Glutamatergic neuron (in vitro differentiated cells): ENCODE results near the gene APEH. TPM values are rescaled to one million over a fixed set of nuclear protein-coding genes. Genes with fewer than 3 reads are reported as not detected.

Experiments used
- DNase-seq: peaks from one replicate; pipeline ENCODE4 v3.0.0; 2022
- H3K27ac Mint-ChIP-seq: one replicate; pipeline ENCODE4 v1.8.0; 2020; ENCODE audit warnings: mild to moderate bottlenecking, mixed read lengths, inconsistent platforms; ENCODE audit not compliant: unreplicated experiment
- H3K27me3 Mint-ChIP-seq: one replicate; pipeline ENCODE4 v1.8.0; 2020; ENCODE audit warnings: mild to moderate bottlenecking, moderate library complexity, mixed read lengths, inconsistent platforms; ENCODE audit not compliant: unreplicated experiment
- H3K36me3 Mint-ChIP-seq: one replicate; pipeline ENCODE4 v1.8.0; 2020; ENCODE audit warnings: mild to moderate bottlenecking, mixed read lengths, inconsistent platforms; ENCODE audit not compliant: unreplicated experiment
- H3K4me1 Mint-ChIP-seq: one replicate; pipeline ENCODE4 v1.8.0; 2020; ENCODE audit warnings: mild to moderate bottlenecking, low read depth, mixed read lengths, inconsistent platforms; ENCODE audit not compliant: unreplicated experiment
- H3K4me3 Mint-ChIP-seq: one replicate; pipeline ENCODE4 v1.8.0; 2020; ENCODE audit warnings: mild to moderate bottlenecking, mixed read lengths, inconsistent platforms; ENCODE audit not compliant: unreplicated experiment
- H3K9me3 Mint-ChIP-seq: one replicate; pipeline ENCODE4 v1.8.0; 2020; ENCODE audit warnings: mild to moderate bottlenecking, moderate library complexity, mixed read lengths, inconsistent platforms; ENCODE audit not compliant: unreplicated experiment
- CTCF ChIP-seq: fragments of 200-600 bp; sonication (generic); IDR thresholded peaks from one replicate; pipeline ENCODE4 v1.5.0; 2021; ENCODE audit not compliant: partially characterized antibody, unreplicated experiment
- total RNA-seq: library from RNA; stranded (reverse); fragmentation: NEBNext Ultra II Directional; extraction: Animal tissue kit (Norgen Biotek cat#: 25700); gene quantifications from one replicate; pipeline ENCODE4 v1.2.1, GENCODE V29; 2021; ENCODE audit not compliant: unreplicated experiment

APEH gene
- total RNA-seq, 1 donor from 2014 or later, result 119 TPM

DNA sequence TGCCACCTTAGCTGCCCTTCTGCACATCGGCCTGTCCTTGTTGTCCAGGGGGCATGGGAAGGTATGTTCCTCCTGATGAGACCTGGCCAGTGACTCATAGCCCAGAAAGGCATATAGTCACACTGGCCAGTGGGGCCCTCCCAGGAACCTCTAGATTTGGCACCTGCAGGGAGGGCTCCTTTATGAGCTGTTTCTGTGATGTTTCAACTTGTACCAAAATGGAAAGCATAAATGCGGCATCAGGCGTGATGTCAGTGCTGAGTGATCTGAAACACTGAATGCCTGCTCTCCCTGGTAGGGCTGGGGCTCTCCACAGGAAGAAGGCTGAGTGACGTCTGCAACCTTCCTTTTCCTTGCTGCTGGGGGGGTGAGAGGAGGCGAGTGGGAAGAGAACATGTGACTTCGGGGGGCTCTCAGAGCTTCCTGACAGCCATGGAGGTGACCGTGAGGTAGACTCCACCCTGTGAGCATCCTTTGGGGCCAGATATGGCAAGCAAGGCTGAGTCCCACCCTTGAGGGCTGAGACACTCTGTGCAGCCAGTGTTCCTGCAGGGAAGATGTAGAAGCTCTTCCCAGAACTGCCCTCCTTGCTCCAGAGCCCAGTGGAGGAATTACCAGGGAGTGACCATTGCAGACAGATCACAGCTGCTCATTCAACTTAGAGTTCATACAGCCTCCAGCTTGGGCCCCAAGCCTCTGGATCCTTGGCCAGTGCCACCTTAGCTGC lies 37.1 kb upstream of the APEH start:
- Mint-ChIP-seq H3K36me3 (peaks cover 2% of the 10 kb centered on the region), H3K27me3 (peaks cover 14% of the 10 kb centered on the region), H3K4me3 (no peak overlapping the region), H3K27ac (no peak overlapping the region), H3K9me3 (peaks cover 9% of the 10 kb centered on the region), H3K4me1 (peaks cover 3% of the 10 kb centered on the region)
- no peak for TF ChIP-seq CTCF
- DNase-seq, result no peak

GRCh38 chr3:49638445-49638844 lies 35.7 kb upstream of the APEH start:
- TF ChIP-seq CTCF, result no peak
- Mint-ChIP-seq H3K9me3 (peaks cover 9% of the 10 kb centered on the region), H3K36me3 (no peaks in the 10 kb centered on the region), H3K4me3 (no peak overlapping the region), H3K4me1 (peaks cover 3% of the 10 kb centered on the region), H3K27me3 (peaks cover 14% of the 10 kb centered on the region), H3K27ac (no peak overlapping the region)
- no peak for DNase-seq

- no peak for TF ChIP-seq CTCF
- Mint-ChIP-seq H3K4me1 (no peaks in the 10 kb centered on the region), H3K36me3 (no peaks in the 10 kb centered on the region), H3K27me3 (peaks cover 14% of the 10 kb centered on the region), H3K9me3 (peaks cover 9% of the 10 kb centered on the region), H3K4me3 (no peak overlapping the region), H3K27ac (no peak overlapping the region)
- no peak for DNase-seq
These were observed 34.6 kb upstream of the APEH start for GRCh38 chr3:49639551-49639950.

- peak overlapping the region; percentile 33 for H3K27ac Mint-ChIP-seq
- no peak for TF ChIP-seq CTCF
- DNase-seq, result no peak
These were observed 32.9 kb upstream of the APEH start for GRCh38 chr3:49641292-49641691.

DNA sequence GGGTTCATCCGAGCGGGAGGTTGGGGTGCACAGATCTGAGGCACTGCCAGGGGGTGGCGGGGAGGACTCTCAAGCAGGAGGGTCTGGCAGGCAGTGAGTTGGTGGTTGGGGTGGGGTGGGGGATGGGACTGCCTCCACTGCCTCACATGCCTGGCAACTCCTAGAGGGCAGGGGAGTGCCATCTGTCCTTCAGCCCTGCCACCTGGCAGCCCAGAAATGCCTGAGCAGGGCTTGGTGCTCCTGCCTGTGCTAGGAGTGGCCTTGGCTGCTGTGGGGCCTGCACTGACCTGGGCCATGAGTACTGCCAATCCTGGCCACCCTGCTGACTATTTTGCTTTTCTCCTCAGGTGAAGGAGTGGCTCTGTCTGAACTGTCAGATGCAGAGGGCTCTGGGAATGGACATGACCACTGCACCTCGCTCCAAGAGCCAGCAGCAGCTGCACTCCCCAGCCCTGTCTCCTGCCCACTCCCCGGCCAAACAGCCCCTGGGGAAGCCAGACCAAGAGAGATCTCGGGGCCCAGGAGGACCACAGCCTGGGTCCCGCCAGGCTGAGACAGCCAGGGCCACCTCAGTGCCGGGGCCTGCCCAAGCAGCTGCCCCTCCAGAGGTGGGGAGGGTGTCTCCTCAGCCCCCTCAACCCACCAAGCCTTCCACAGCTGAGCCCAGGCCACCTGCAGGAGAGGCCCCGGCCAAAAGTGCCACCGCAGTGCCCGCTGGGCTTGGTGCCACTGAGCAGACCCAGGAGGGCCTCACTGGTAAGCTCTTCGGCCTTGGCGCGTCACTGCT lies 32.0 kb upstream of the APEH start:
- Mint-ChIP-seq H3K27ac (no peak overlapping the region), H3K4me3 (no peak overlapping the region)

More at GRCh38 chr3:49641292-49641691, 32.9 kb upstream of the APEH start:
- H3K4me1 Mint-ChIP-seq, result peaks cover 3% of the 10 kb centered on the region
- H3K4me3 Mint-ChIP-seq, result no peak overlapping the region
- H3K36me3 Mint-ChIP-seq, result peaks cover 9% of the 10 kb centered on the region
- H3K27me3 Mint-ChIP-seq, result peaks cover 14% of the 10 kb centered on the region
- peaks cover 9% of the 10 kb centered on the region for H3K9me3 Mint-ChIP-seq

More for the DNA sequence above, 32.0 kb upstream of the APEH start:
- peaks cover 6% of the 10 kb centered on the region for H3K9me3 Mint-ChIP-seq
- peaks cover 9% of the 10 kb centered on the region for H3K36me3 Mint-ChIP-seq
- DNase-seq, result no peak
- peaks cover 16% of the 10 kb centered on the region for H3K27me3 Mint-ChIP-seq
- no peak for TF ChIP-seq CTCF
- peaks cover 6% of the 10 kb centered on the region for H3K4me1 Mint-ChIP-seq
